Colonic mucosa (tissue), 4 donors: Measurements from ENCODE around the gene LRMDA. TPM values are rescaled to one million over a fixed set of nuclear protein-coding genes. Genes with fewer than 3 reads are reported as not detected.

Experiments used
- DNase-seq: peaks from one replicate; pipeline ENCODE4 v3.0.0-alpha.2; 2020
- H3K27ac ChIP-seq: fragments of 200-600 bp; one replicate; pipeline ENCODE4 v1.8.0; 2021
- H3K27me3 ChIP-seq: fragments of 200-600 bp; one replicate; pipeline ENCODE4 v1.8.0; 2021
- H3K36me3 ChIP-seq: fragments of 200-600 bp; one replicate; pipeline ENCODE4 v1.8.0; 2021
- H3K4me1 ChIP-seq: fragments of 200-600 bp; one replicate; pipeline ENCODE4 v1.8.0; 2021; ENCODE audit warnings: mild to moderate bottlenecking
- H3K4me3 ChIP-seq: fragments of 200-600 bp; one replicate; pipeline ENCODE4 v1.8.0; 2021
- H3K9ac ChIP-seq, 2 donors: one replicate each; pipeline ENCODE4 v1.7.0; 2013; ENCODE audit warnings: control low read depth in 2 of 2, low read depth in 2 of 2, low read length in 2 of 2
- H3K9me3 ChIP-seq: fragments of 200-600 bp; one replicate; pipeline ENCODE4 v1.8.0; 2021
- CTCF ChIP-seq: fragments of 200-600 bp; IDR thresholded peaks from one replicate; pipeline ENCODE4 v1.8.0; 2022; ENCODE audit warnings: antibody characterized with exemption, mild to moderate bottlenecking
- intact Hi-C: fragments of 100-400 bp; cut with DNase I; formaldehyde crosslinking; loops from one replicate; pipeline ENCODE4 v1.14.1; 2022
- total RNA-seq, 2 donors: library from RNA; stranded (reverse); fragmentation: NEBNext Ultra II Directional in 1 of 2; extraction: Animal tissue kit (Norgen Biotek cat#: 25700) in 1 of 2; gene quantifications; one replicate each; pipeline ENCODE4 v1.2.1, GENCODE V29; 2021
- donor health status: healthy.
- donor health status: DM: no; HTN: no; CAD: no.
- donor health status: DM: no; HTN: no; CAD: no.

LRMDA gene
- total RNA-seq, 2 donors from 2014 or later, result 2.5 to 5.2 TPM

GRCh38 chr10:76286536-76286935, 855.1 kb downstream of the LRMDA start:
- no peak for DNase-seq
- H3K27ac ChIP-seq, result no peak overlapping the region
- H3K9ac ChIP-seq, result no peak overlapping the region
- no peaks in the 10 kb centered on the region for H3K27me3 ChIP-seq
- intact Hi-C loops, result no loop called here
- no peak for TF ChIP-seq CTCF
- H3K4me1 ChIP-seq, result no peaks in the 10 kb centered on the region
- H3K4me3 ChIP-seq, result no peak overlapping the region
- no peaks in the 10 kb centered on the region for H3K36me3 ChIP-seq
- H3K9me3 ChIP-seq, result no peaks in the 10 kb centered on the region

GRCh38 chr10:76287856-76288255, 856.4 kb downstream of the LRMDA start:
- Histone ChIP-seq H3K27me3 (no peaks in the 10 kb centered on the region), H3K4me1 (no peaks in the 10 kb centered on the region), H3K36me3 (no peaks in the 10 kb centered on the region), H3K9ac (no peak overlapping the region), H3K27ac (no peak overlapping the region), H3K9me3 (no peaks in the 10 kb centered on the region), H3K4me3 (no peak overlapping the region)
- intact Hi-C loops, result no loop called here
- TF ChIP-seq CTCF, result no peak
- DNase-seq, result no peak

- no peaks in the 10 kb centered on the region for H3K36me3 ChIP-seq
- no peak overlapping the region for H3K4me3 ChIP-seq
- no peak overlapping the region for H3K27ac ChIP-seq
- intact Hi-C loops, result no loop called here
- no peak overlapping the region for H3K9ac ChIP-seq
- no peaks in the 10 kb centered on the region for H3K9me3 ChIP-seq
- no peaks in the 10 kb centered on the region for H3K27me3 ChIP-seq
- H3K4me1 ChIP-seq, result no peaks in the 10 kb centered on the region
- TF ChIP-seq CTCF, result no peak
- DNase-seq, result no peak
These were observed 859.8 kb downstream of the LRMDA start for GRCh38 chr10:76291175-76291574.

- Histone ChIP-seq H3K9me3 (no peaks in the 10 kb centered on the region), H3K36me3 (no peaks in the 10 kb centered on the region), H3K4me3 (no peak overlapping the region), H3K27me3 (no peaks in the 10 kb centered on the region), H3K4me1 (no peaks in the 10 kb centered on the region), H3K27ac (no peak overlapping the region), H3K9ac (no peak overlapping the region)
- no peak for TF ChIP-seq CTCF
- no peak for DNase-seq
- intact Hi-C loops, result no loop called here
These were observed 860.5 kb downstream of the LRMDA start for GRCh38 chr10:76291885-76292284.

- intact Hi-C loops, result no loop called here
- no peak overlapping the region for H3K27ac ChIP-seq
These were observed 865.5 kb downstream of the LRMDA start for GRCh38 chr10:76296957-76297356.

More at GRCh38 chr10:76296957-76297356, 865.5 kb downstream of the LRMDA start:
- no peak for TF ChIP-seq CTCF
- no peak overlapping the region for H3K9ac ChIP-seq
- H3K9me3 ChIP-seq, result no peaks in the 10 kb centered on the region
- no peaks in the 10 kb centered on the region for H3K27me3 ChIP-seq
- H3K36me3 ChIP-seq, result no peaks in the 10 kb centered on the region
- H3K4me1 ChIP-seq, result no peaks in the 10 kb centered on the region
- no peak overlapping the region for H3K4me3 ChIP-seq
- DNase-seq, result no peak
